GM12878 (cell line): Measurements from ENCODE around the gene SCT. TPM values are rescaled to one million over a fixed set of nuclear protein-coding genes. Genes with fewer than 3 reads are reported as not detected.

Experiments used
- ATAC-seq: fragments of 200-7000 bp; cut with Tn5 transposase; 3 replicates; pipeline ENCODE4 v1.9.1; 2020; ENCODE audit warnings: mild to moderate bottlenecking, moderate library complexity
- BruUV-seq: library from RNA; stranded (reverse); fragments of 400-500 nt; replicated peaks from 2 replicates; lab custom pipeline; 2021; lab: Mats Ljungman, UMichigan
- CTCF ChIA-PET: fragments of 300-600 bp; sonication (Branson Sonifier 250); formaldehyde crosslinking; extraction: SDS; loops from one replicate; lab custom pipeline; 2021; ENCODE audit warnings: inconsistent platforms; lab: Yijun Ruan, JAX
- POLR2A ChIA-PET: fragments of 350-600 bp; formaldehyde crosslinking; extraction: SDS; loops from one replicate; lab custom pipeline; 2021; ENCODE audit warnings: inconsistent platforms; lab: Charles Lee
- RAD21 ChIA-PET: fragments of 300-600 bp; sonication (Branson Sonifier 250); formaldehyde crosslinking; loops from one replicate; lab custom pipeline; 2023; ENCODE audit warnings: antibody characterized with exemption; ENCODE audit not compliant: unreplicated experiment; lab: Charles Lee
- SMC1A ChIA-PET: fragments of 300-600 bp; sonication (Branson Sonifier 250); formaldehyde crosslinking; loops from one replicate; lab custom pipeline; 2023; ENCODE audit not compliant: unreplicated experiment, uncharacterized antibody; lab: Charles Lee
- DNase-seq: peaks from one replicate; pipeline ENCODE4 v3.0.0-alpha.2; 2011; ENCODE audit warnings: low read depth, low spot score
- FAIRE-seq: peaks from 3 replicates; lab custom pipeline; 2011; peaks lifted over from hg19 to GRCh38; lab: Jason Lieb, UNC
- H2AFZ ChIP-seq: 2 replicates; pipeline ENCODE4 v1.6.0; 2011; ENCODE audit warnings: low read depth, low read length, control low read depth; ENCODE audit not compliant: control insufficient read depth
- H3K27ac ChIP-seq: 2 replicates; pipeline ENCODE4 v1.5.1; 2011; ENCODE audit warnings: control low read depth; ENCODE audit not compliant: control insufficient read depth, insufficient read depth
- H3K27me3 ChIP-seq, 2 experiments: replicated peaks in 1 of 2; 2 replicates each; pipeline versions ENCODE4 v1.6.0 to v1.6.1; 2011; ENCODE audit warnings: low read length in 1 of 2; ENCODE audit not compliant: control insufficient read depth in 2 of 2, insufficient read depth in 2 of 2
- H3K36me3 ChIP-seq, 2 experiments: 2 replicates each; pipeline ENCODE4 v1.5.1; 2011; ENCODE audit warnings: low read length in 1 of 2; ENCODE audit not compliant: control insufficient read depth in 2 of 2, insufficient read depth in 2 of 2
- H3K4me1 ChIP-seq: 2 replicates; pipeline ENCODE4 v1.6.1; 2011; ENCODE audit warnings: mild to moderate bottlenecking, low read length, moderate library complexity, mixed read lengths; ENCODE audit not compliant: control insufficient read depth, insufficient read depth
- H3K4me2 ChIP-seq: 2 replicates; pipeline ENCODE4 v1.6.0; 2011; ENCODE audit warnings: control low read depth; ENCODE audit not compliant: control insufficient read depth, insufficient read depth
- H3K4me3 ChIP-seq: fragments of 200-600 bp; sonication (generic); 2 replicates; pipeline ENCODE4 v1.5.1; 2016
- H3K79me2 ChIP-seq: 2 replicates; pipeline ENCODE4 v1.6.0; 2011; ENCODE audit warnings: low read length; ENCODE audit not compliant: control insufficient read depth, insufficient read depth
- H3K9ac ChIP-seq: 2 replicates; pipeline ENCODE4 v1.8.0; 2011; ENCODE audit warnings: low read length, control low read depth, mixed read lengths; ENCODE audit not compliant: control insufficient read depth, insufficient read depth
- H3K9me3 ChIP-seq: replicated peaks from 3 replicates; pipeline ENCODE4 v1.5.1; 2011; ENCODE audit warnings: mild to moderate bottlenecking, low read length; ENCODE audit not compliant: control insufficient read depth, insufficient read depth
- H4K20me1 ChIP-seq: 2 replicates; pipeline ENCODE4 v1.6.0; 2011; ENCODE audit not compliant: control insufficient read depth, insufficient read depth
- BCL11A ChIP-seq: IDR thresholded peaks from 2 replicates; pipeline ENCODE4 v1.6.1; 2011; ENCODE audit warnings: low read depth, low read length
- GATAD2B ChIP-seq: fragments of 450-650 bp; conservative IDR thresholded peaks from 2 replicates; pipeline ENCODE4 v1.6.1; 2017; ENCODE audit warnings: low read depth, mild to moderate bottlenecking, moderate library complexity
- RFX5 ChIP-seq: IDR thresholded peaks from 2 replicates; pipeline ENCODE4 v1.6.1; 2011; ENCODE audit warnings: low read depth, low read length, improper control_type of control experiment
- SP1 ChIP-seq: IDR thresholded peaks from one replicate; pipeline ENCODE4 v1.6.1; 2011; ENCODE audit warnings: low read depth, low read length
- STAT1 ChIP-seq: fragments of 450-650 bp; conservative IDR thresholded peaks from 2 replicates; pipeline ENCODE4 v1.6.1; 2014; ENCODE audit warnings: antibody characterized with exemption, mild to moderate bottlenecking
- TCF7 ChIP-seq: IDR thresholded peaks from 2 replicates; pipeline ENCODE4 v1.6.1; 2014; ENCODE audit warnings: antibody characterized with exemption, borderline replicate concordance
- WGBS: methylation state at CpG from one replicate; pipeline ENCODE4 v1.1.6; 2016; ENCODE audit warnings: low lambda C conversion rate; ENCODE audit not compliant: insufficient replicate concordance, insufficient coverage; ENCODE audit errors: missing lambda C conversion rate; 5-methylcytosine and 5-hydroxymethylcytosine counted together
- in situ Hi-C: fragments of 300-500 bp; cut with MboI; formaldehyde crosslinking; loops from 9 replicates; pipeline ENCODE4 v1.14.3; 2018; ENCODE audit warnings: mixed read lengths
- intact Hi-C: fragments of 100-400 bp; cut with micrococcal nuclease; formaldehyde crosslinking; loops from one replicate; pipeline ENCODE4 v1.14.2; 2022; ENCODE audit not compliant: unreplicated experiment
- polyA plus RNA-seq, 11 experiments: library from polyadenylated mRNA; depleted of rRNA in 4 of 11; unstranded in 6 of 11; stranded (reverse) in 5 of 11; fragments of >200 nt; fragmentation: Nextera tagmentation in 4 of 11; fragmentation: Illumina TruSeq in 1 of 11; extraction: Ambion mirVana in 4 of 11; extraction: Trizol in 1 of 11; gene quantifications; 1 replicate in 1 of 11; 2 replicates in 10 of 11; pipeline versions ENCODE4 v1.2.1 to v1.2.3, GENCODE V29; 2011 to 2016; ENCODE audit warnings: inconsistent platforms in 2 of 11, missing spikeins in 2 of 11, low read depth in 1 of 11
- total RNA-seq, 4 experiments: library from RNA; depleted of rRNA in 3 of 4; stranded (reverse); fragments of >200 nt in 3 of 4; fragmentation: Illumina TruSeq in 1 of 4; extraction: Trizol in 1 of 4; gene quantifications; 2 replicates each; pipeline versions ENCODE4 v1.2.1 to v1.2.3, GENCODE V29; 2013 to 2021
- TF ChIP-seq, protein P1 (sequence below): fragments of 450-650 bp; IDR thresholded peaks from 2 replicates; pipeline ENCODE4 v1.6.1; 2017; ENCODE audit warnings: antibody characterized with exemption, mild to moderate bottlenecking, moderate library complexity
- TF ChIP-seq, protein P2 (sequence below): fragments of 450-650 bp; IDR thresholded peaks from 2 replicates; pipeline ENCODE4 v1.6.1; 2016; ENCODE audit warnings: mild to moderate bottlenecking
- TF ChIP-seq, protein P3 (sequence below): IDR thresholded peaks from 2 replicates; pipeline ENCODE4 v1.6.1; 2012; ENCODE audit warnings: improper control_type of control experiment, low read depth, low read length; ENCODE audit not compliant: insufficient replicate concordance

The SCT gene
- total and polyA plus RNA-seq, 10 of the 15 experiments (the other 5 are each of a cell fraction or from before 2014, with no cell fraction given) = not detected

DNA sequence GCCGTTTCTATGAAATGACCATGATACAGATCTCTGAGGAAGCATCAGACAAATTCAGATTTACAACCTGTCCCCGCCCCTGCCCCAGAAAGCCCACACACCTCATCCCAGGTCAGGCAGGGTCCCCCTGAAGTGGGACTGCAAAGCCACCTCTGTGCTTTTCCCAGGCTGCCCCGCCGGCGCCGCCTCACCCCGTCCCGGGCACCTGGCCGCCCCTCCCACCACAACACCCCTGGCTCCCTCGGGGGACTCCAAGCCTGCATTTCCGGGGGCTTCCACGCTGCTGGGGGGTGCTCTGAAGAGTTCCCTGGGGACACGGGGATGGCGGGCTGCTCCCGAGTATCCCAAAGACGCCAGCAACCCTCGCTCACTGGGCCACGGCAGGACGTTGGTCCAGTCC is 33.3 kb upstream of the SCT start:
- BruUV-seq = no TSS peak
- H3K36me3 ChIP-seq = peaks cover 9 to 15% of the 10 kb centered on the region in 2 experiments; a peak in 3 of 4 replicates
- TF ChIP-seq TCF7 (no peak), RFX5 (no peak), SP1 (no peak), GATAD2B (no peak), STAT1 (no peak), BCL11A (no peak)
- TF ChIP-seq, protein P1, sequence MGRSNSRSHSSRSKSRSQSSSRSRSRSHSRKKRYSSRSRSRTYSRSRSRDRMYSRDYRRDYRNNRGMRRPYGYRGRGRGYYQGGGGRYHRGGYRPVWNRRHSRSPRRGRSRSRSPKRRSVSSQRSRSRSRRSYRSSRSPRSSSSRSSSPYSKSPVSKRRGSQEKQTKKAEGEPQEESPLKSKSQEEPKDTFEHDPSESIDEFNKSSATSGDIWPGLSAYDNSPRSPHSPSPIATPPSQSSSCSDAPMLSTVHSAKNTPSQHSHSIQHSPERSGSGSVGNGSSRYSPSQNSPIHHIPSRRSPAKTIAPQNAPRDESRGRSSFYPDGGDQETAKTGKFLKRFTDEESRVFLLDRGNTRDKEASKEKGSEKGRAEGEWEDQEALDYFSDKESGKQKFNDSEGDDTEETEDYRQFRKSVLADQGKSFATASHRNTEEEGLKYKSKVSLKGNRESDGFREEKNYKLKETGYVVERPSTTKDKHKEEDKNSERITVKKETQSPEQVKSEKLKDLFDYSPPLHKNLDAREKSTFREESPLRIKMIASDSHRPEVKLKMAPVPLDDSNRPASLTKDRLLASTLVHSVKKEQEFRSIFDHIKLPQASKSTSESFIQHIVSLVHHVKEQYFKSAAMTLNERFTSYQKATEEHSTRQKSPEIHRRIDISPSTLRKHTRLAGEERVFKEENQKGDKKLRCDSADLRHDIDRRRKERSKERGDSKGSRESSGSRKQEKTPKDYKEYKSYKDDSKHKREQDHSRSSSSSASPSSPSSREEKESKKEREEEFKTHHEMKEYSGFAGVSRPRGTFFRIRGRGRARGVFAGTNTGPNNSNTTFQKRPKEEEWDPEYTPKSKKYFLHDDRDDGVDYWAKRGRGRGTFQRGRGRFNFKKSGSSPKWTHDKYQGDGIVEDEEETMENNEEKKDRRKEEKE = no peak
- TF ChIP-seq, protein P2, sequence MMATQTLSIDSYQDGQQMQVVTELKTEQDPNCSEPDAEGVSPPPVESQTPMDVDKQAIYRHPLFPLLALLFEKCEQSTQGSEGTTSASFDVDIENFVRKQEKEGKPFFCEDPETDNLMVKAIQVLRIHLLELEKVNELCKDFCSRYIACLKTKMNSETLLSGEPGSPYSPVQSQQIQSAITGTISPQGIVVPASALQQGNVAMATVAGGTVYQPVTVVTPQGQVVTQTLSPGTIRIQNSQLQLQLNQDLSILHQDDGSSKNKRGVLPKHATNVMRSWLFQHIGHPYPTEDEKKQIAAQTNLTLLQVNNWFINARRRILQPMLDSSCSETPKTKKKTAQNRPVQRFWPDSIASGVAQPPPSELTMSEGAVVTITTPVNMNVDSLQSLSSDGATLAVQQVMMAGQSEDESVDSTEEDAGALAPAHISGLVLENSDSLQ = no peak
- TF ChIP-seq, protein P3, sequence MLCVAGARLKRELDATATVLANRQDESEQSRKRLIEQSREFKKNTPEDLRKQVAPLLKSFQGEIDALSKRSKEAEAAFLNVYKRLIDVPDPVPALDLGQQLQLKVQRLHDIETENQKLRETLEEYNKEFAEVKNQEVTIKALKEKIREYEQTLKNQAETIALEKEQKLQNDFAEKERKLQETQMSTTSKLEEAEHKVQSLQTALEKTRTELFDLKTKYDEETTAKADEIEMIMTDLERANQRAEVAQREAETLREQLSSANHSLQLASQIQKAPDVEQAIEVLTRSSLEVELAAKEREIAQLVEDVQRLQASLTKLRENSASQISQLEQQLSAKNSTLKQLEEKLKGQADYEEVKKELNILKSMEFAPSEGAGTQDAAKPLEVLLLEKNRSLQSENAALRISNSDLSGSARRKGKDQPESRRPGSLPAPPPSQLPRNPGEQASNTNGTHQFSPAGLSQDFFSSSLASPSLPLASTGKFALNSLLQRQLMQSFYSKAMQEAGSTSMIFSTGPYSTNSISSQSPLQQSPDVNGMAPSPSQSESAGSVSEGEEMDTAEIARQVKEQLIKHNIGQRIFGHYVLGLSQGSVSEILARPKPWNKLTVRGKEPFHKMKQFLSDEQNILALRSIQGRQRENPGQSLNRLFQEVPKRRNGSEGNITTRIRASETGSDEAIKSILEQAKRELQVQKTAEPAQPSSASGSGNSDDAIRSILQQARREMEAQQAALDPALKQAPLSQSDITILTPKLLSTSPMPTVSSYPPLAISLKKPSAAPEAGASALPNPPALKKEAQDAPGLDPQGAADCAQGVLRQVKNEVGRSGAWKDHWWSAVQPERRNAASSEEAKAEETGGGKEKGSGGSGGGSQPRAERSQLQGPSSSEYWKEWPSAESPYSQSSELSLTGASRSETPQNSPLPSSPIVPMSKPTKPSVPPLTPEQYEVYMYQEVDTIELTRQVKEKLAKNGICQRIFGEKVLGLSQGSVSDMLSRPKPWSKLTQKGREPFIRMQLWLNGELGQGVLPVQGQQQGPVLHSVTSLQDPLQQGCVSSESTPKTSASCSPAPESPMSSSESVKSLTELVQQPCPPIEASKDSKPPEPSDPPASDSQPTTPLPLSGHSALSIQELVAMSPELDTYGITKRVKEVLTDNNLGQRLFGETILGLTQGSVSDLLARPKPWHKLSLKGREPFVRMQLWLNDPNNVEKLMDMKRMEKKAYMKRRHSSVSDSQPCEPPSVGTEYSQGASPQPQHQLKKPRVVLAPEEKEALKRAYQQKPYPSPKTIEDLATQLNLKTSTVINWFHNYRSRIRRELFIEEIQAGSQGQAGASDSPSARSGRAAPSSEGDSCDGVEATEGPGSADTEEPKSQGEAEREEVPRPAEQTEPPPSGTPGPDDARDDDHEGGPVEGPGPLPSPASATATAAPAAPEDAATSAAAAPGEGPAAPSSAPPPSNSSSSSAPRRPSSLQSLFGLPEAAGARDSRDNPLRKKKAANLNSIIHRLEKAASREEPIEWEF = no peak
- H3K4me3 ChIP-seq = no peak overlapping the region
- H3K27ac ChIP-seq = no peak overlapping the region
- RAD21 ChIA-PET = interaction anchor here (2.9 to 3.1 kb wide), 2 partner anchors 62 to 66 kb away, joined by 10 to 15 read pairs; no protein-coding TSS in a partner anchor
- no peak overlapping the region for H2AFZ ChIP-seq
- FAIRE-seq (no peak), DNase-seq (no peak), ATAC-seq (no peak)
- in situ Hi-C loops (loop anchor here (10.0 kb wide), 1 partner anchor 65 kb away; no protein-coding TSS in a partner anchor), intact Hi-C loops (no loop called here)
- H3K9ac ChIP-seq = no peak overlapping the region
- SMC1A ChIA-PET = interaction anchor here (1.0 to 1.6 kb wide), 2 partner anchors 31 to 61 kb away, joined by 3 read pairs; no protein-coding TSS in a partner anchor
- H3K4me1 ChIP-seq = peaks cover 13% of the 10 kb centered on the region
- WGBS = 83% methylated on average over 19 of the region's 19 CpGs
- H4K20me1 ChIP-seq = no peaks in the 10 kb centered on the region
- POLR2A ChIA-PET = interaction anchor here (0.9 kb wide), 1 partner anchor 62 kb away, joined by 3 read pairs; no protein-coding TSS in a partner anchor
- H3K4me2 ChIP-seq = no peak overlapping the region
- H3K27me3 ChIP-seq = no peaks in the 10 kb centered on the region
- H3K9me3 ChIP-seq = no peaks in the 10 kb centered on the region
- CTCF ChIA-PET = interaction anchor here (9.5 kb wide), 1 partner anchor 64 kb away, joined by 91 read pairs; no protein-coding TSS in a partner anchor
- no peaks in the 10 kb centered on the region for H3K79me2 ChIP-seq
